HepG2 (cell line): ENCODE data around the gene DCAF4L1. TPM values are rescaled to one million over a fixed set of nuclear protein-coding genes. Genes with fewer than 3 reads are reported as not detected.

Experiments
- AGO1 ChIP-seq: fragments of 200-400 bp; formaldehyde crosslinking; IDR thresholded peaks from 2 replicates; pipeline ENCODE4 v1.6.1; 2017; ENCODE audit warnings: mild to moderate bottlenecking, low read depth, low read length, moderate library complexity; ENCODE audit not compliant: poor library complexity, severe bottlenecking
- ARID2 ChIP-seq: sonication (generic); formaldehyde crosslinking; IDR thresholded peaks from 2 replicates; pipeline ENCODE4 v1.8.1; 2022; ENCODE audit warnings: mild to moderate bottlenecking, missing genetic modification reagents, borderline replicate concordance
- FOSL2 ChIP-seq: sonication (generic); formaldehyde crosslinking; IDR thresholded peaks from 2 replicates; pipeline ENCODE4 v1.4.0; 2020; ENCODE audit warnings: missing genetic modification reagents
- GLI4 ChIP-seq: sonication (generic); formaldehyde crosslinking; IDR thresholded peaks from 2 replicates; pipeline ENCODE4 v1.5.1; 2020; ENCODE audit warnings: missing genetic modification reagents, mild to moderate bottlenecking, moderate library complexity, borderline replicate concordance
- HNF1A ChIP-seq, 2 experiments: sonication (generic) in 1 of 2; formaldehyde crosslinking in 1 of 2; IDR thresholded peaks; 2 replicates each; pipeline versions ENCODE4 v1.4.0 to v1.6.1; 2016 to 2020; ENCODE audit warnings: borderline replicate concordance in 1 of 2, low read depth in 1 of 2, mild to moderate bottlenecking in 1 of 2, missing genetic modification reagents in 1 of 2
- MYC ChIP-seq: sonication (generic); formaldehyde crosslinking; IDR thresholded peaks from 2 replicates; pipeline ENCODE4 v1.9.0; 2021; ENCODE audit warnings: missing genetic modification reagents, borderline replicate concordance
- NR2F6 ChIP-seq, 2 experiments: IDR thresholded peaks; 2 replicates each; pipeline ENCODE4 v1.6.1; 2016; ENCODE audit warnings: antibody characterized with exemption in 1 of 2, mild to moderate bottlenecking in 1 of 2
- SAP130 ChIP-seq: IDR thresholded peaks from 2 replicates; pipeline ENCODE4 v1.6.1; 2016; ENCODE audit warnings: low read depth
- ZC3H4 ChIP-seq: sonication (generic); formaldehyde crosslinking; IDR thresholded peaks from 2 replicates; pipeline ENCODE4 v1.4.0; 2020; ENCODE audit warnings: missing genetic modification reagents, borderline replicate concordance
- ZKSCAN1 ChIP-seq: fragments of 150-350 bp; IDR thresholded peaks from 2 replicates; pipeline ENCODE4 v1.6.1; 2014; ENCODE audit warnings: low read length
- ZNF235 ChIP-seq: sonication (generic); formaldehyde crosslinking; IDR thresholded peaks from 2 replicates; pipeline ENCODE4 v1.8.1; 2023; ENCODE audit warnings: mild to moderate bottlenecking, missing genetic modification reagents, borderline replicate concordance
- ZNF24 ChIP-seq: fragments of 450-650 bp; IDR thresholded peaks from 2 replicates; pipeline ENCODE4 v1.6.1; 2017; ENCODE audit warnings: antibody characterized with exemption, mild to moderate bottlenecking
- ZNF503 ChIP-seq: sonication (generic); formaldehyde crosslinking; IDR thresholded peaks from 2 replicates; pipeline ENCODE4 v1.4.0; 2020; ENCODE audit warnings: missing genetic modification reagents
- ZNF7 ChIP-seq: IDR thresholded peaks from 2 replicates; pipeline ENCODE4 v1.6.1; 2016; ENCODE audit warnings: missing biosample characterization, missing genetic modification reagents
- ZNF770 ChIP-seq: sonication (generic); formaldehyde crosslinking; IDR thresholded peaks from 2 replicates; pipeline ENCODE4 v1.5.0; 2020; ENCODE audit warnings: mild to moderate bottlenecking, missing genetic modification reagents
- ZZZ3 ChIP-seq: sonication (generic); formaldehyde crosslinking; IDR thresholded peaks from 2 replicates; pipeline ENCODE4 v1.4.0; 2020; ENCODE audit warnings: missing genetic modification reagents, mild to moderate bottlenecking, borderline replicate concordance
- polyA plus RNA-seq, 8 experiments: library from polyadenylated mRNA; depleted of rRNA in 3 of 8; stranded (reverse) in 7 of 8; unstranded in 1 of 8; fragments of >200 nt; fragmentation: Illumina TruSeq in 4 of 8; extraction: Trizol in 4 of 8; gene quantifications; 2 replicates each; pipeline versions ENCODE4 v1.2.1 to v1.2.3, GENCODE V29; 2011 to 2016; ENCODE audit warnings: low read depth in 4 of 8, missing spikeins in 1 of 8, mixed read lengths in 1 of 8; ENCODE audit not compliant: insufficient read depth in 1 of 8
- total RNA-seq, 5 experiments: library from RNA; depleted of rRNA; stranded (reverse); fragments of >200 nt; fragmentation: Illumina TruSeq; extraction: Trizol; gene quantifications; 2 replicates each; pipeline ENCODE4 v1.2.3, GENCODE V29; 2016; ENCODE audit warnings: low read depth in 1 of 5
- TF ChIP-seq, protein P1 (sequence below): sonication (generic); formaldehyde crosslinking; IDR thresholded peaks from 2 replicates; pipeline ENCODE4 v1.4.0; 2020; ENCODE audit warnings: mild to moderate bottlenecking, missing genetic modification reagents

DCAF4L1 gene
- total and polyA plus RNA-seq, 2 of the 13 experiments (the other 11 are each of a cell fraction or from before 2014, with no cell fraction given) = 0.05 to 0.09 TPM

DNA sequence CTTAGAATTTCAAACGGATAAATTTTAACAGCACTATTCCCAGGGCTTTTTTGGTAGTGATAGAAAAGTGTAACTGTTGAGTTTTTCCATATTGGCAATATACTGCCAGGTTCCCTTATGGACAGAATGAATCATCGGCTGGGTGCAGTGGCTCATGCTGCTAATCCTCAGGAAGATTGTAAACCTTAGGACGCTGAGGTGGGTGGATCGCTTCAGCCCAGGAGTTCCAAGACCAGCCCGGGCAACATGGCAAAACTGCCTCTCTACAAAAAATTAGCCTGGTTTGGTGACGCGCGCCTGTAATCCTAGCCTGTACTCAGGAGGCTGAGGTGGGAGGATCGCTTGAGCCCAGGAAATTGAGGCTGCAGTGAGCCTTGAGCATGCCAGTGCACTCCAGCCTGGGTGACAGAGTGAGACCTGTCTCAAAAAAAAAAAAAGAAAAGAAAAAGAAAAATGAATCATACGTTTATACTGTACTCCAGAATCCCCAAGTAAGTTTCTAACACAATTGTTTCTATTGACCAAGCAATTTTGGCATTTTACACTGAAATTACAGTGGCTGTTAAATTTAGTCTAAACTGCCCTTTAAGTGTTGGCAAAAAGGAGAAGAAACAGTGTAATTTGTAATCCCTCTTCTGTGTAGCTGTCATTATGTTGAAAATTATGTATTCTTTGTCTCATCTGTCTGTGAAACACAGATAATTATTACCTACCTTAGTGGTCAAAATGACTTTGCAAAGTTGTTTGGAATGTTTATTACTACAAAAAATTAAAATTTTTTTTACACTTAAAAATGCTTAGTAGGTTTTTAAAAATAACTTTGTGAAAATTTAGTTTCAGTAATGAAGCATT is 10.6 kb downstream of the DCAF4L1 start (continued):
- TF ChIP-seq ZZZ3 (CRISPR knock-in tag) = no peak
- TF ChIP-seq NR2F6 (IDR thresholded peaks at IDR 0.05) = no peak
- no peak for TF ChIP-seq NR2F6 (CRISPR knock-in tag; IDR thresholded peaks at IDR 0.05)
- no peak for TF ChIP-seq ZNF503 (CRISPR knock-in tag)
- TF ChIP-seq FOSL2 (CRISPR knock-in tag) = peak; percentile 68
- no peak for TF ChIP-seq GLI4
- no peak for TF ChIP-seq ARID2 (CRISPR knock-in tag)
- no peak for TF ChIP-seq HNF1A (IDR thresholded peaks at IDR 0.05; ENCODE audit: low read depth)
- no peak for TF ChIP-seq HNF1A (CRISPR knock-in tag; IDR thresholded peaks at IDR 0.05; ENCODE audit: borderline replicate concordance)
- no peak for TF ChIP-seq ZC3H4 (CRISPR knock-in tag)
- no peak for TF ChIP-seq ZKSCAN1
- no peak for TF ChIP-seq ZNF24
- no peak for TF ChIP-seq AGO1
- no peak for TF ChIP-seq ZNF235
- peak; percentile 92 for TF ChIP-seq ZNF770 (CRISPR knock-in tag)
- 0 out of 2 replicates have a peak, but pooled peaks have one; percentile 41 for TF ChIP-seq ZNF7 (CRISPR knock-in tag)
- no peak for TF ChIP-seq MYC (CRISPR knock-in tag)
- peak; percentile 41; the same call in 1 of the 2 replicates for TF ChIP-seq SAP130 (CRISPR knock-in tag)
- TF ChIP-seq, protein P1, sequence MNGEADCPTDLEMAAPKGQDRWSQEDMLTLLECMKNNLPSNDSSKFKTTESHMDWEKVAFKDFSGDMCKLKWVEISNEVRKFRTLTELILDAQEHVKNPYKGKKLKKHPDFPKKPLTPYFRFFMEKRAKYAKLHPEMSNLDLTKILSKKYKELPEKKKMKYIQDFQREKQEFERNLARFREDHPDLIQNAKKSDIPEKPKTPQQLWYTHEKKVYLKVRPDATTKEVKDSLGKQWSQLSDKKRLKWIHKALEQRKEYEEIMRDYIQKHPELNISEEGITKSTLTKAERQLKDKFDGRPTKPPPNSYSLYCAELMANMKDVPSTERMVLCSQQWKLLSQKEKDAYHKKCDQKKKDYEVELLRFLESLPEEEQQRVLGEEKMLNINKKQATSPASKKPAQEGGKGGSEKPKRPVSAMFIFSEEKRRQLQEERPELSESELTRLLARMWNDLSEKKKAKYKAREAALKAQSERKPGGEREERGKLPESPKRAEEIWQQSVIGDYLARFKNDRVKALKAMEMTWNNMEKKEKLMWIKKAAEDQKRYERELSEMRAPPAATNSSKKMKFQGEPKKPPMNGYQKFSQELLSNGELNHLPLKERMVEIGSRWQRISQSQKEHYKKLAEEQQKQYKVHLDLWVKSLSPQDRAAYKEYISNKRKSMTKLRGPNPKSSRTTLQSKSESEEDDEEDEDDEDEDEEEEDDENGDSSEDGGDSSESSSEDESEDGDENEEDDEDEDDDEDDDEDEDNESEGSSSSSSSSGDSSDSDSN (CRISPR knock-in tag) = no peak
